CD4-positive, alpha-beta T cell (primary cell): Measurements from ENCODE around the gene AGBL5. TPM values are rescaled to one million over a fixed set of nuclear protein-coding genes. Genes with fewer than 3 reads are reported as not detected.

Experiments
- ATAC-seq: fragments of 200-7000 bp; cut with Tn5 transposase; one replicate; pipeline ENCODE4 v1.10.0; 2022; ENCODE audit warnings: mild to moderate bottlenecking; ENCODE audit not compliant: poor library complexity
- CTCF ChIA-PET: fragments of 350-600 bp; sonication (Branson Sonifier 250); formaldehyde crosslinking; loops from one replicate; lab custom pipeline; 2021; ENCODE audit warnings: antibody characterized with exemption, inconsistent platforms; lab: Charles Lee
- POLR2A ChIA-PET: fragments of 350-600 bp; sonication (Branson Sonifier 250); formaldehyde crosslinking; loops from one replicate; lab custom pipeline; 2021; ENCODE audit warnings: antibody characterized with exemption, inconsistent platforms; lab: Charles Lee
- DNase-seq, 14 experiments: peaks; one replicate each; pipeline ENCODE4 v3.0.0-alpha.2; 2013 to 2020; ENCODE audit warnings: mixed read lengths in 2 of 14
- H3K27ac ChIP-seq, 2 donors: one replicate each; pipeline versions ENCODE4 v1.5.1 to v1.7.0; 2013; ENCODE audit warnings: low read length in 2 of 2, low read depth in 1 of 2, mild to moderate bottlenecking in 1 of 2
- H3K27me3 ChIP-seq, 2 experiments: 1 replicate in 1 of 2; 2 replicates in 1 of 2; pipeline versions ENCODE4 v1.6.1 to v1.7.0; 2013; ENCODE audit warnings: low read length in 2 of 2, control low read depth in 1 of 2, mild to moderate bottlenecking in 1 of 2, moderate library complexity in 1 of 2; ENCODE audit not compliant: insufficient read depth in 2 of 2, control insufficient read depth in 1 of 2
- H3K36me3 ChIP-seq: one replicate; pipeline ENCODE4 v1.6.1; 2013; ENCODE audit warnings: low read length, control low read depth; ENCODE audit not compliant: insufficient read depth
- H3K4me1 ChIP-seq: one replicate; pipeline ENCODE4 v1.6.1; 2013; ENCODE audit warnings: low read length, control low read depth; ENCODE audit not compliant: insufficient read depth
- H3K4me3 ChIP-seq: one replicate; pipeline ENCODE4 v1.5.1; 2013; ENCODE audit warnings: mild to moderate bottlenecking, low read length, moderate library complexity
- H3K9me3 ChIP-seq, 2 experiments: 1 replicate in 1 of 2; 2 replicates in 1 of 2; pipeline versions ENCODE4 v1.6.1 to v1.7.0; 2013; ENCODE audit warnings: low read length in 2 of 2, mild to moderate bottlenecking in 2 of 2, control low read depth in 1 of 2, moderate library complexity in 1 of 2; ENCODE audit not compliant: control insufficient read depth in 1 of 2, insufficient read depth in 1 of 2
- H3K27ac Mint-ChIP-seq: one replicate; pipeline ENCODE4 v1.8.0; 2020; ENCODE audit warnings: mixed read lengths
- H3K27me3 Mint-ChIP-seq: one replicate; pipeline ENCODE4 v1.8.0; 2021; ENCODE audit warnings: mixed read lengths
- H3K36me3 Mint-ChIP-seq: one replicate; pipeline ENCODE4 v1.8.0; 2021; ENCODE audit warnings: low read depth, mixed read lengths
- H3K4me1 Mint-ChIP-seq: one replicate; pipeline ENCODE4 v1.8.0; 2021; ENCODE audit warnings: low read depth, mixed read lengths
- H3K4me3 Mint-ChIP-seq: one replicate; pipeline ENCODE4 v1.8.0; 2020; ENCODE audit warnings: mild to moderate bottlenecking, mixed read lengths
- H3K9me3 Mint-ChIP-seq: one replicate; pipeline ENCODE4 v1.8.0; 2020; ENCODE audit warnings: mixed read lengths
- intact Hi-C, 2 experiments: fragments of 100-400 bp; cut with DNase I in 1 of 2; cut with micrococcal nuclease in 1 of 2; formaldehyde crosslinking; loops; one replicate each; pipeline versions ENCODE4 v1.15.1 to v1.9.0; 2023 to 2025; cut with DNase I, micrococcal nuclease
- total RNA-seq, 174 experiments: library from RNA in 2 of 174; stranded (reverse) in 2 of 174; gene quantifications; one replicate each; pipeline ENCODE4 v1.2.3 and lab custom pipeline; 2021 to 2026
- TF ChIP-seq, protein P1 (sequence below): fragments of 200-600 bp; IDR thresholded peaks from one replicate; pipeline ENCODE4 v1.8.0; 2022; ENCODE audit warnings: antibody characterized with exemption, mild to moderate bottlenecking

Gene AGBL5
- total RNA-seq, 2 experiments from 2014 or later = 10.8 to 11.6 TPM

DNA sequence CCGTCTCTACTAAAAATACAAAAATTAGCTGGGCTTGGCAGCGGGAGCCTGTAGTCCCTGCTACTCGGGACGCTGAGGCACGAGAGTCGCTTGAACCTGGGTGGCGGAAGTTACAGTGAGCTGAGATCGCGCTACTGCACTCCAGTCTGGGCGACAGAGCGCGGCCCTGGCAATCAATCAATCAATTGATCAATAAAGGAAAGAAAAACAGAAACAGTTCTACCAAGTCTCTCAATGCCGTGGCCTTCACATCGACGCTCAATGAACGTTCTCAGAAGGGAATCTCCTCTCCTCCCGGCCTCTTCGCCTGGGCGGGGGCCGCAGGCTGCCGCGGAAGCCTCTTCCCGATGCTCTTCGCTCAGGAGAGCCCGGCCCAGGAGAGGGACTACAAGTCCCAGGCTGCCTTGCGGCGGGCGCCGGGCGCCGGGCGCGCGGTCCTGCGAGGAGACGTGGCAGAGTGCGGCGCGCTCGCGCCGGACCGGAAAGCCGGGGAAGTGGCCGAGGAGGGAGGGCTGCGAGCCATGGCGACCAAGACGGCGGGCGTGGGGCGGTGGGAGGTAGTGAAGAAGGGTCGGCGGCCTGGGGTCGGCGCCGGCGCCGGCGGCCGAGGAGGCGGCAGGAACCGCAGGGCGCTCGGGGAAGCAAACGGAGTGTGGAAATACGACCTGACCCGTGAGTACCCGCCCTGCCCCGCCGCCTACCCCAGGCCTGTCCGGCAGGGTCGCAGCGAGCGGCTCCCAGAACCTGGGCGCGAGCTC lies 18.8 kb upstream of the AGBL5 start, which contains the start of gene TMEM214:
Gene TMEM214, plus strand, starts transcription at position 471 of the 758 bp plus-strand sequence. Its CDS starts 51 bp downstream, at position 522.
- ChIA-PET POLR2A (interaction anchor here (0.7 to 4.5 kb wide), 7 partner anchors 13 to 61 kb away, joined by 3 to 37 read pairs (median 4); partner anchors contain the start of genes AGBL5, KHK and OST4), CTCF (interaction anchor here (1.2 to 4.0 kb wide), 3 partner anchors 16 to 54 kb away, joined by 4 to 13 read pairs (median 4); partner anchors contain the start of genes AGBL5 and KHK)
- Mint-ChIP-seq H3K36me3 (peaks cover 48% of the 10 kb centered on the region), H3K27ac (peak within 1 kb of the TSS; percentile 83), H3K27me3 (no peaks in the 10 kb centered on the region), H3K4me1 (peaks cover 45% of the 10 kb centered on the region), H3K4me3 (peak within 1 kb of the TSS; percentile 96), H3K9me3 (no peaks in the 10 kb centered on the region)
- ATAC-seq (peak; percentile 94), DNase-seq (peak; percentile 55 to 86 (median 74))
- H3K4me1 ChIP-seq = peaks cover 36% of the 10 kb centered on the region
- H3K4me3 ChIP-seq = peak within 1 kb of the TSS; percentile 92
- H3K36me3 ChIP-seq = peaks cover 28% of the 10 kb centered on the region
- H3K9me3 ChIP-seq = no peaks in the 10 kb centered on the region
- intact Hi-C loops = loop anchor here (1.0 to 5.0 kb wide), 7 partner anchors 17 to 102 kb away; partner anchors contain the start of genes AGBL5 (in 1 of the 2), KHK (in 1 of the 2), MAPRE3 (in 1 of the 2) and OST4 (in 1 of the 2)
- TF ChIP-seq, protein P1, sequence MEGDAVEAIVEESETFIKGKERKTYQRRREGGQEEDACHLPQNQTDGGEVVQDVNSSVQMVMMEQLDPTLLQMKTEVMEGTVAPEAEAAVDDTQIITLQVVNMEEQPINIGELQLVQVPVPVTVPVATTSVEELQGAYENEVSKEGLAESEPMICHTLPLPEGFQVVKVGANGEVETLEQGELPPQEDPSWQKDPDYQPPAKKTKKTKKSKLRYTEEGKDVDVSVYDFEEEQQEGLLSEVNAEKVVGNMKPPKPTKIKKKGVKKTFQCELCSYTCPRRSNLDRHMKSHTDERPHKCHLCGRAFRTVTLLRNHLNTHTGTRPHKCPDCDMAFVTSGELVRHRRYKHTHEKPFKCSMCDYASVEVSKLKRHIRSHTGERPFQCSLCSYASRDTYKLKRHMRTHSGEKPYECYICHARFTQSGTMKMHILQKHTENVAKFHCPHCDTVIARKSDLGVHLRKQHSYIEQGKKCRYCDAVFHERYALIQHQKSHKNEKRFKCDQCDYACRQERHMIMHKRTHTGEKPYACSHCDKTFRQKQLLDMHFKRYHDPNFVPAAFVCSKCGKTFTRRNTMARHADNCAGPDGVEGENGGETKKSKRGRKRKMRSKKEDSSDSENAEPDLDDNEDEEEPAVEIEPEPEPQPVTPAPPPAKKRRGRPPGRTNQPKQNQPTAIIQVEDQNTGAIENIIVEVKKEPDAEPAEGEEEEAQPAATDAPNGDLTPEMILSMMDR = no peak
- no peaks in the 10 kb centered on the region for H3K27me3 ChIP-seq
- peak within 1 kb of the TSS; percentile 64 to 73 for H3K27ac ChIP-seq

DNA sequence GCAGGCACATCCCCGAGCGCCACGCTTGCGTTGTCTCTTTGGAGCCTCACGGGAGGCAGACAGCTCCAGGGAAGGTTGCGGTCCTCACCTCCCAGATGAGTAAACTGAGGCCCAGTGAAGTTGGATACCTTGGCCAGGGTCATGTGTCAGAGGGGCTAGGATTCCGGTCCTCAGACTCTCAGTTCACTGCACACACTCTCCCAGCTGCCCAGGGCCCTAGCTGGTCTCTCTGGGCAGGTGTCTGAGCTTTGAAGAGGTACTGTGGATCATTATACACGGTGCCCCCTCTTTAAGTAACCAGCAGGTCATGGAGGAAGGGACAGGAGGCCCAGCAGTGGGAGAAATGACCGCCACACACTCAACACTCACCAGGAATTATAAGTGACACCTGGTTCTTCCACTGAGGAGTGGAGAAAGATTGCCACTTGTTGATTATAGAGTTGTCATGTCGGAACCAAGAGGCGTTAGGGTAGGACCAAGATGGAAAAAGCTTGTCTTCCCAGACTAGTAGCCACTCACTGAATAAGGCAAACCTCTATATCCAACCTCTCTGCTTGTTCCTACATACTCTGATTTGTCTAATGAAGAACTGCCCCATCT lies 18.1 kb upstream of the AGBL5 start:
- Mint-ChIP-seq H3K4me3 (peak overlapping the region; percentile 96), H3K9me3 (no peaks in the 10 kb centered on the region), H3K4me1 (peaks cover 45% of the 10 kb centered on the region), H3K27me3 (no peaks in the 10 kb centered on the region), H3K36me3 (peaks cover 54% of the 10 kb centered on the region), H3K27ac (peak overlapping the region; percentile 83)
- Histone ChIP-seq H3K9me3 (no peaks in the 10 kb centered on the region), H3K4me3 (peak overlapping the region; percentile 92), H3K36me3 (peaks cover 35% of the 10 kb centered on the region), H3K4me1 (peaks cover 36% of the 10 kb centered on the region), H3K27me3 (no peaks in the 10 kb centered on the region), H3K27ac (peak overlapping the region; percentile 54 to 64)
- DNase-seq (no peak), ATAC-seq (no peak)
- ChIA-PET POLR2A (interaction anchor here (0.7 to 4.5 kb wide), 8 partner anchors 12 to 324 kb away, joined by 3 to 37 read pairs (median 4); partner anchors contain the start of genes AGBL5, GTF3C2, KHK and OST4), CTCF (interaction anchor here (0.8 to 4.0 kb wide), 5 partner anchors 17 to 72 kb away, joined by 4 to 13 read pairs (median 4); partner anchors contain the start of genes AGBL5 and KHK)
- TF ChIP-seq, protein P1 = no peak
- intact Hi-C loops = loop anchor here (1.0 to 5.0 kb wide), 6 partner anchors 16 to 101 kb away; partner anchors contain the start of genes AGBL5 (in 1 of the 2), MAPRE3 (in 1 of the 2), OST4 (in 1 of the 2) and PREB (in 1 of the 2)

DNA sequence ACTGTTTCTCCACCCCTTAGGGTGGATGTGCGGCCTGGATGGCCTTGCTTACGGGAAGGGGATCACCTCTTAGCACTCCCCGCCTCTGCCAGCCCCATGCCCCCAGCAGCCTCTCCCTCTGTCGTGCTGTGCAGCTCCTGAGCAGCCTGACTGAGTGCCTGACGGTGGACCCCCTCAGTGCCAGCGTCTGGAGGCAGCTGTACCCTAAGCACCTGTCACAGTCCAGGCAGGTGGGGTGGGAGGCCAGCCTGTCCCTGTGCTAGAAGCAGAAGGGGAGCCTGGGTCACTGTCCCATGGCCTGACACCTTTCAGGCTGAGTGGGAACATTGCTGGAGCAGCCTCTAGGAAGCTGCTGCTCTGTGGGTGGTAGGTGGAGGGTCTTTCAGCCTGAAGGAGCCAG lies 13.5 kb upstream of the AGBL5 start:
- ChIA-PET CTCF (interaction anchor here (0.9 kb wide), 1 partner anchor 12 kb away, joined by 3 read pairs; no protein-coding TSS in a partner anchor), POLR2A (interaction anchor here (1.1 to 1.2 kb wide), 2 partner anchors 13 to 390 kb away, joined by 3 to 4 read pairs; partner anchors contain the start of genes AGBL5 and NRBP1)
- H3K27me3 ChIP-seq = no peaks in the 10 kb centered on the region
- Mint-ChIP-seq H3K27ac (no peak overlapping the region), H3K4me1 (peaks cover 27% of the 10 kb centered on the region), H3K4me3 (no peak overlapping the region), H3K9me3 (no peaks in the 10 kb centered on the region), H3K27me3 (no peaks in the 10 kb centered on the region), H3K36me3 (peaks cover 82% of the 10 kb centered on the region)
- peaks cover 19% of the 10 kb centered on the region for H3K4me1 ChIP-seq
- TF ChIP-seq, protein P1 = no peak
- ATAC-seq (no peak), DNase-seq (no peak)
- H3K27ac ChIP-seq = no peak overlapping the region
- no peak overlapping the region for H3K4me3 ChIP-seq
- H3K9me3 ChIP-seq = no peaks in the 10 kb centered on the region
- H3K36me3 ChIP-seq = peaks cover 68% of the 10 kb centered on the region
- intact Hi-C loops = no loop called here
